Cardiac fibroblast (primary cell): ENCODE data around the gene LCN9.

Experiments
- DNase-seq, 2 donors: peaks; one replicate each; pipeline versions ENCODE4 v3.0.0 to v3.0.0-alpha.2; 2010; ENCODE audit warnings: low read depth in 2 of 2
- H3K4me3 ChIP-seq, 2 donors: replicated peaks in 1 of 2; 1 replicate in 1 of 2; 2 replicates in 1 of 2; pipeline ENCODE4 v1.5.1; 2011; ENCODE audit warnings: low read depth in 2 of 2, low read length in 2 of 2, mild to moderate bottlenecking in 2 of 2, moderate library complexity in 1 of 2
- CTCF ChIP-seq: IDR thresholded peaks from one replicate; pipeline ENCODE4 v1.5.1; 2011; ENCODE audit warnings: low read depth, mild to moderate bottlenecking, low read length, inconsistent platforms

The LCN9 gene

GRCh38 chr9:135659252-135659651, 3.9 kb upstream of the LCN9 start:
- H3K4me3 ChIP-seq: no peak overlapping the region
- no peak for TF ChIP-seq CTCF
- DNase-seq: no peak

GRCh38 chr9:135660407-135660806, 2.7 kb upstream of the LCN9 start:
- H3K4me3 ChIP-seq: no peak overlapping the region
- no peak for TF ChIP-seq CTCF
- no peak for DNase-seq

- TF ChIP-seq CTCF: no peak
- peak in 1 of 2 donors; percentile 5 for DNase-seq
- no peak overlapping the region for H3K4me3 ChIP-seq
These were observed 1.1 kb upstream of the LCN9 start for GRCh38 chr9:135661816-135662560.

GRCh38 chr9:135663451-135663770, 302 bp downstream of the LCN9 start:
- no peak overlapping the region for H3K4me3 ChIP-seq
- no peak for DNase-seq
- TF ChIP-seq CTCF: no peak

GRCh38 chr9:135663857-135664256, 748 bp downstream of the LCN9 start:
- no peak for TF ChIP-seq CTCF
- H3K4me3 ChIP-seq: no peak overlapping the region
- DNase-seq: no peak

GRCh38 chr9:135664266-135664665, 1.2 kb downstream of the LCN9 start:
- no peak for DNase-seq
- no peak for TF ChIP-seq CTCF
- H3K4me3 ChIP-seq: no peak overlapping the region
